Neutrophil (primary cell): Measurements from ENCODE around the gene EXOC3L2.

Source experiments
- H3K27ac ChIP-seq: fragments of 200-600 bp; sonication (generic); 2 replicates; pipeline ENCODE4 v1.5.1; 2016; ENCODE audit warnings: mild to moderate bottlenecking, moderate library complexity
- H3K27me3 ChIP-seq: fragments of 200-600 bp; sonication (generic); 2 replicates; pipeline ENCODE4 v1.6.0; 2016; ENCODE audit warnings: mild to moderate bottlenecking
- H3K36me3 ChIP-seq: fragments of 200-600 bp; sonication (generic); 2 replicates; pipeline ENCODE4 v1.5.1; 2017
- H3K4me1 ChIP-seq, 2 experiments: fragments of 200-600 bp in 1 of 2; sonication (generic) in 1 of 2; 1 replicate in 1 of 2; 2 replicates in 1 of 2; pipeline versions ENCODE4 v1.5.1 to v1.6.1; 2013 to 2016; ENCODE audit warnings: low read depth in 1 of 2, low read length in 1 of 2, mild to moderate bottlenecking in 1 of 2, moderate library complexity in 1 of 2; ENCODE audit not compliant: control insufficient read depth in 1 of 2, insufficient read depth in 1 of 2
- H3K4me3 ChIP-seq, 2 experiments: fragments of 200-600 bp in 1 of 2; sonication (generic) in 1 of 2; 1 replicate in 1 of 2; 2 replicates in 1 of 2; pipeline ENCODE4 v1.5.1; 2013 to 2016; ENCODE audit warnings: low read depth in 1 of 2, low read length in 1 of 2, mild to moderate bottlenecking in 1 of 2, moderate library complexity in 1 of 2
- H3K9me3 ChIP-seq: fragments of 200-600 bp; sonication (generic); 2 replicates; pipeline ENCODE4 v1.5.1; 2016
- CTCF ChIP-seq: fragments of 200-600 bp; sonication (generic); IDR thresholded peaks from 2 replicates; pipeline ENCODE4 v1.5.1; 2016; ENCODE audit warnings: antibody characterized with exemption

The EXOC3L2 gene

DNA sequence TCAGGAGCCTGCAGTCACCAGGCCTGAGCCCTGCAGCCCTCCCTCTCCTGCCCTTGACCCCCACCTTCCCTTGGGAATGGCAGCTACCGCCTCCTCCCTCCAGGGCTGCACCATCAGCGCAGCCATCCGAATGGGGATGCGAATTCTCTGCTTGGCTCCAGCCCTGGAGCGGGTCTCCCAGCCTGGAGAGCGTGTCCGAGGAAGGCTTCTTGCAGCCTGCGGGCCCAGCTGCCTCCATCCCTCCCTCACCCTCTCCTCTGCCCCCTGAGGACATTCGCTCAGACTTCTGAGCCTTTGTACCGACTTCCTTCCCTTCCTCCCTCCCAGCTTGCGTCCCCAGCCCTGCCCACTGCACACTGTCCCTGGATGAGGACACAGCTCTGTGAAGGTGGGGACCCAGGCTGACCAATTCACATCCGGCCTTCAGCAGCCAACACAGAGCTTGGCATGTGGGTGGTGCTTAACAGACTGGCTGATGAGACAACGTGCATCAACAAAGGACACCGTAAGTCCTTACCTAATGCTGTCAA lies 78.4 kb downstream of the EXOC3L2 start:
- TF ChIP-seq CTCF = no peak
- Histone ChIP-seq H3K36me3 (no peaks in the 10 kb centered on the region), H3K4me3 (no peak overlapping the region), H3K27ac (peak overlapping the region; percentile 45), H3K9me3 (no peaks in the 10 kb centered on the region), H3K27me3 (no peaks in the 10 kb centered on the region), H3K4me1 (peaks cover 65 to 69% of the 10 kb centered on the region in 2 experiments)

DNA sequence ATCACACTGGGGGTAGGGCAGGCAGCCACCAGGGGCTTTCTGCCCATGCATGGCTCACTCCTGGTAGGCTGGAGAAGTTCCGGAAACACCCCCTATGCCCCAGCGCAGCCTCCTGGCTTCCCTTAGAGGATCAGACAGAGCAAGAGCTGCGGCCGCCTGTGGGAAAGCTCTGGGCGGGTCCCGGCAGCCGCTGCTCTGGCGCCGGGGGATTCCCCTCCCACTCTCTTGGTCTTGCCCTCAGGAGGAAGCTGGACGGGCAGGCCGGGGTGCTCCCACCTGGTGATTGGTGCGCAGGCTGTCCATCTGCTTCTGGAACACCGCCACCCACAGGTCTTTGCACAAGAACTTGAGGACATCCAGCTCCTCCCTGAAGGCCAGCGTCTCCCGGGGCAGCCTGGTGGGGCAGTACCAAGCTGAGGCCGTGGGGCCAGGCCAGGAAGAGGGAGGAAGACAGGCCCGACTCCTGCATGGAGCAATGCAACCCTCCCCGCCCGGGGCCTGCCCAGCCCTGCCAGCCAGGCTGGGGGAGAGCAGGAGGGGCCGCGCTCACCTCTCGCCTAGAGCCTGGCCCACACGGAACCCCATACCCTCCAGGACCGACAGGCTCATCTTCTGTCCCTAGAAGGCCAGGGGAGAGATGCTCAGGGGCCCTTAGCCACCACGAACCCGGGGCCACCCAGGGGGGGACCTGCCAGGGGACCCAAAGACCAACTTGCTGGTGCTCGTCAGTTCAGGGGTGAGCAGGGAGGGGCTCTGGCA lies 80.5 kb downstream of the EXOC3L2 start:
- Histone ChIP-seq H3K27ac (no peak overlapping the region), H3K36me3 (no peaks in the 10 kb centered on the region), H3K4me1 (peaks cover 45 to 48% of the 10 kb centered on the region in 2 experiments), H3K9me3 (no peaks in the 10 kb centered on the region), H3K4me3 (no peak overlapping the region), H3K27me3 (peaks cover 15% of the 10 kb centered on the region)
- TF ChIP-seq CTCF = no peak

GRCh38 chr19:45163751-45164460 lies 81.3 kb downstream of the EXOC3L2 start:
- Histone ChIP-seq H3K36me3 (no peaks in the 10 kb centered on the region), H3K9me3 (no peaks in the 10 kb centered on the region), H3K4me1 (peaks cover 37 to 40% of the 10 kb centered on the region in 2 experiments), H3K4me3 (no peak overlapping the region), H3K27ac (no peak overlapping the region), H3K27me3 (peaks cover 24% of the 10 kb centered on the region)
- no peak for TF ChIP-seq CTCF

GRCh38 chr19:45163156-45163555 lies 82.1 kb downstream of the EXOC3L2 start:
- H3K4me1 ChIP-seq = peaks cover 29 to 32% of the 10 kb centered on the region in 2 experiments
- H3K9me3 ChIP-seq = no peaks in the 10 kb centered on the region
- H3K36me3 ChIP-seq = no peaks in the 10 kb centered on the region
- H3K4me3 ChIP-seq = no peak overlapping the region
- peaks cover 31% of the 10 kb centered on the region for H3K27me3 ChIP-seq
- H3K27ac ChIP-seq = no peak overlapping the region
- TF ChIP-seq CTCF = no peak

GRCh38 chr19:45162608-45163143 lies 82.5 kb downstream of the EXOC3L2 start:
- Histone ChIP-seq H3K4me3 (no peak overlapping the region), H3K9me3 (no peaks in the 10 kb centered on the region), H3K36me3 (no peaks in the 10 kb centered on the region), H3K27me3 (peaks cover 36% of the 10 kb centered on the region), H3K4me1 (peaks cover 27 to 29% of the 10 kb centered on the region in 2 experiments), H3K27ac (no peak overlapping the region)
- TF ChIP-seq CTCF = no peak
